BJ (cell line): Measurements from ENCODE around the gene MIAT. TPM values are rescaled to one million over a fixed set of nuclear protein-coding genes. Genes with fewer than 3 reads are reported as not detected.

Experiments used
- CTCF ChIA-PET: fragments of 350-600 bp; formaldehyde crosslinking; extraction: SDS; loops from one replicate; lab custom pipeline; 2021; ENCODE audit warnings: antibody characterized with exemption, inconsistent platforms; lab: Yijun Ruan, JAX
- POLR2A ChIA-PET: fragments of 300-600 bp; sonication (Branson Sonifier 250); formaldehyde crosslinking; extraction: SDS; loops from one replicate; lab custom pipeline; 2021; ENCODE audit warnings: antibody characterized with exemption; lab: Charles Lee
- DNase-seq: peaks from one replicate; pipeline ENCODE4 v3.0.0-alpha.2; 2011; ENCODE audit warnings: low read depth
- H3K27me3 ChIP-seq: 2 replicates; pipeline ENCODE4 v1.6.0; 2011; ENCODE audit warnings: low read length; ENCODE audit not compliant: control insufficient read depth, insufficient read depth
- H3K36me3 ChIP-seq: 2 replicates; pipeline ENCODE4 v1.5.1; 2011; ENCODE audit warnings: low read length; ENCODE audit not compliant: control insufficient read depth, insufficient read depth
- H3K4me3 ChIP-seq: 2 replicates; pipeline ENCODE4 v1.5.1; 2011; ENCODE audit warnings: low read depth, mild to moderate bottlenecking, control low read depth, low read length
- polyA plus RNA-seq: library from polyadenylated mRNA; depleted of rRNA; stranded (reverse); fragments of >200 nt; gene quantifications from 2 replicates; pipeline ENCODE4 v1.2.3, GENCODE V29; 2011
- TF ChIP-seq, protein P1 (sequence below): IDR thresholded peaks from 2 replicates; pipeline ENCODE4 v1.5.1; 2011; ENCODE audit warnings: low read depth, mild to moderate bottlenecking, control low read depth, inconsistent platforms, low read length, moderate library complexity; ENCODE audit not compliant: insufficient read depth

The MIAT gene
- polyA plus RNA-seq, 1 experiment, result 1.1 TPM

DNA sequence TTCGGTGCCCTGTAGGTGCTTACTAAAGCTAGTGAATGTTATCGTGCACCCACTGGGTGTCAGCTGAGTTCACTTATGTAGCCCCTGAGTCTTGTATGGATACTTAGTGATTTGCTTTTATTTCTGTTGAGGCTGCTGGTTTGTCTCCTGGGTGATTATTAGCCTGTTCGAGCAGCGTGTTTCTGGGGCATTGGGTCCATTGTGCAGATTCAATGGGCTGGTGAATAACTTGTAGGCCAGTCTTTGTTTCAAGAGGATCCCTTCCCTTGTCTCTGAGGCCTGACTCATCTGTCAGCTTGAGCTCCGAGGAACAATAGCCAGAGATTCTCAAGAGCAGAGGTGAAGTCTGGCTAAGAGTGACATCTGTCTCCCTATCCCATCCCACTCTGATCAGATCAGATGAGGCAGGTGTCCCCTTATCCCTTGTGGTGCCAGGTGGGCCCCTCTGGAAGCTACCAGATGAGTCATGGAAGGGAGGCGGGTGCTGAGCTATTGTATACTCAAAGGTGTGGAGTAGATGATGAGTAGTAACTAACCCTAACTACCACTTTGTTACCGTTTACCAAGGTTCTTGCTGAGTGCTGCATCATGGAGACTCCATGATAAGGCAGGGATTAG lies 3.7 kb downstream of the MIAT start:
- POLR2A ChIA-PET, result no interaction called here
- TF ChIP-seq, protein P1, sequence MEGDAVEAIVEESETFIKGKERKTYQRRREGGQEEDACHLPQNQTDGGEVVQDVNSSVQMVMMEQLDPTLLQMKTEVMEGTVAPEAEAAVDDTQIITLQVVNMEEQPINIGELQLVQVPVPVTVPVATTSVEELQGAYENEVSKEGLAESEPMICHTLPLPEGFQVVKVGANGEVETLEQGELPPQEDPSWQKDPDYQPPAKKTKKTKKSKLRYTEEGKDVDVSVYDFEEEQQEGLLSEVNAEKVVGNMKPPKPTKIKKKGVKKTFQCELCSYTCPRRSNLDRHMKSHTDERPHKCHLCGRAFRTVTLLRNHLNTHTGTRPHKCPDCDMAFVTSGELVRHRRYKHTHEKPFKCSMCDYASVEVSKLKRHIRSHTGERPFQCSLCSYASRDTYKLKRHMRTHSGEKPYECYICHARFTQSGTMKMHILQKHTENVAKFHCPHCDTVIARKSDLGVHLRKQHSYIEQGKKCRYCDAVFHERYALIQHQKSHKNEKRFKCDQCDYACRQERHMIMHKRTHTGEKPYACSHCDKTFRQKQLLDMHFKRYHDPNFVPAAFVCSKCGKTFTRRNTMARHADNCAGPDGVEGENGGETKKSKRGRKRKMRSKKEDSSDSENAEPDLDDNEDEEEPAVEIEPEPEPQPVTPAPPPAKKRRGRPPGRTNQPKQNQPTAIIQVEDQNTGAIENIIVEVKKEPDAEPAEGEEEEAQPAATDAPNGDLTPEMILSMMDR, result no peak
- Histone ChIP-seq H3K36me3 (no peaks in the 10 kb centered on the region), H3K27me3 (peaks cover 12% of the 10 kb centered on the region), H3K4me3 (no peak overlapping the region)
- DNase-seq, result no peak
- CTCF ChIA-PET, result no interaction called here

DNA sequence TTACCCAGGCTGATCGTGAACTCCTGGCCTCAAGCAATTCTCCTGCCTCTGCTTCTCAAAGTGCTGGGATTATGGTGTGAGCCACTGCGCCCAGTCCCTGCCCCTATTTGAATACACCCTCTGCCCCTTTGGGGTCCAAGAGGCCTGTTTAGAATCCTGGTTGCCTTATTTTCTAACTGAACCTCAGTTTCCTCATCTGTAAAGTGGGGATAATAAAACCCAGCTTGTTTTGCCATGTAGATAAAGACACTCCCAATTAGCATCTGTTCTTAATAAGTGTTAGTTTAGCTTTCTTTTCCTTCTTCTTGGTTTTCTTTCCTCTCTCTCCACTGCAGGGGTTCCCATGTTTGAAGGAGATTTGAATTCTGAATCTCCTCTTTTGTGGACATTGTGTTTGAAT lies 4.8 kb downstream of the MIAT start:
- ChIA-PET POLR2A (no interaction called here), CTCF (interaction anchor here (0.6 to 1.8 kb wide), 4 partner anchors 159 to 298 kb away, joined by 3 to 5 read pairs (median 3); no protein-coding TSS in a partner anchor)
- no peak for DNase-seq
- TF ChIP-seq, protein P1, result no peak
- Histone ChIP-seq H3K36me3 (no peaks in the 10 kb centered on the region), H3K27me3 (peaks cover 8% of the 10 kb centered on the region), H3K4me3 (no peak overlapping the region)

DNA sequence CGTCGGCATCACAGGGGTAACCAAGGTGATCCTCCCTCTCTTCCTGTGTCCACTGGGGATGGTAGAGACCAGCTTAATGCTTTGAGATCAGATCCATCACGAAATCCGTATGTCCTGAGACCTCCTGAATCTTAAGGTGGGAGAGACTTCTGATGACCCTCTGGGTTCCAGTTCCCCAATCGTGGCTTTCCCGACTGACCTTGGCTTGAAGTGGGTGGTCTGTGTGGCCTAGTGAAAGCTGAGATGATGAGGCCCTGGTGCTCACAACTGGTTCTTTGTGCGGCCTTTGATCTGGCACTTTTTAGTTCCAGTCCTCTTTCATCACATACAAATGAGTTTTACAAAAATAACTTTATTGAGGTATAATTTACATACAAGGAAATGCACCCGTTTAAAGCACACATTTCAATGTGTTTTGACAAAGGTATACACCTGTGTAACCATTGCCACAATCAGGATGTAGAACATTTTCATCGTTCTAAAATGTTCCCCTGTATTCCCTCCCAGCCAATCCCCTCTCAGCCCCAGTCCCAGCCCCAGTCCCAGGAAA lies 6.1 kb downstream of the MIAT start:
- CTCF ChIA-PET, result interaction anchor here (0.7 to 1.8 kb wide), 4 partner anchors 160 to 299 kb away, joined by 3 to 5 read pairs (median 3); no protein-coding TSS in a partner anchor
- Histone ChIP-seq H3K27me3 (no peaks in the 10 kb centered on the region; the same call in 1 of the 2 replicates), H3K36me3 (no peaks in the 10 kb centered on the region), H3K4me3 (no peak overlapping the region)
- DNase-seq, result no peak
- POLR2A ChIA-PET, result no interaction called here
- TF ChIP-seq, protein P1, result no peak

DNA sequence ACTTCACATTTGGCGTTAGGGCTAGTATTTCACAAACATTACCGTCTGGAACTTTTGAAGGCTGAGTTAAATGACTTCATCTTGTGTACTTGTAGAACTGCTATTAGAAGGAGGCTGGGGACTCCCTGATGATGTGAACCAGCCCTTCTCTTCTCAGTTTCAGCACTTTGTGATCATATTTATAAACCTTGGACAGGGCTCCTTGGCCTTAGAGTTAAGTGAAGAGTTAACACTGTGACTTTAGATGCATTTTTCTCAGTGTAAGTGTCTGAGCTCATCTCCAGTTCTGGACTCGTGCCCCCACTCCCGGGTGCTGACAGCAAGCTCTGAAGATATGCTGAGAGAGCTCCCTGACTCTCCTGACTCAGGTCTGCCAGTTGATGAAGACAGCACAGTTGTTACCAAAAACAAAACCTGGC lies 8.4 kb downstream of the MIAT start:
- ChIA-PET CTCF (interaction anchor here (0.6 to 2.4 kb wide), 28 partner anchors 9 to 305 kb away, joined by 3 to 22 read pairs (median 3); partner anchors contain the start of gene MIAT), POLR2A (interaction anchor here (0.7 to 1.0 kb wide), 3 partner anchors 82 to 194 kb away, joined by 3 read pairs; no protein-coding TSS in a partner anchor)
- no peak for DNase-seq
- TF ChIP-seq, protein P1, result no peak
- Histone ChIP-seq H3K4me3 (no peak overlapping the region), H3K36me3 (no peaks in the 10 kb centered on the region), H3K27me3 (no peaks in the 10 kb centered on the region; the same call in 1 of the 2 replicates)

DNA sequence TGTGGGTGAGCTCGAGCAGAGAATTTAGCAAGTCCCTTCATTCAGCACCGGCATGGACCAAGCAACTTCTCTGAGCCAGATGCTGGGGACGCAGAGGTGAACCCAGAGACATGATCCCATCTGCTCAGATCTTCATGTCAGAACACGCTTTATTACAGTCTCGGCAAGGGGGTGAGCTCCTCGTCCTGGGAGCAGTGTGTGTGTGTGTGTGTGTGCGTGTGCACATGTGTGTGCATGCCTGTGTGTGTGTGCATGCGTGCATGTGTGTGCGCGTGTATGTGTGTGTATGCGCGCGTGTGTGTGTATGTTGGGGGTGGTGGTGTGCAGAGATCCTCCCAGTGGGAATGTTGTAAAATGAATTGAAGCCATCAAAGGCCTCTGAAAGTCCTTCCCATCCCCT lies 9.8 kb downstream of the MIAT start:
- POLR2A ChIA-PET, result no interaction called here
- DNase-seq, result no peak
- Histone ChIP-seq H3K27me3 (no peaks in the 10 kb centered on the region; the same call in 1 of the 2 replicates), H3K4me3 (no peak overlapping the region), H3K36me3 (no peaks in the 10 kb centered on the region)
- CTCF ChIA-PET, result interaction anchor here (0.8 to 2.5 kb wide), 6 partner anchors 11 to 269 kb away, joined by 3 to 12 read pairs (median 6); no protein-coding TSS in a partner anchor
- TF ChIP-seq, protein P1, result no peak
